ENCODE data around the gene TUBA4A.

DNA sequence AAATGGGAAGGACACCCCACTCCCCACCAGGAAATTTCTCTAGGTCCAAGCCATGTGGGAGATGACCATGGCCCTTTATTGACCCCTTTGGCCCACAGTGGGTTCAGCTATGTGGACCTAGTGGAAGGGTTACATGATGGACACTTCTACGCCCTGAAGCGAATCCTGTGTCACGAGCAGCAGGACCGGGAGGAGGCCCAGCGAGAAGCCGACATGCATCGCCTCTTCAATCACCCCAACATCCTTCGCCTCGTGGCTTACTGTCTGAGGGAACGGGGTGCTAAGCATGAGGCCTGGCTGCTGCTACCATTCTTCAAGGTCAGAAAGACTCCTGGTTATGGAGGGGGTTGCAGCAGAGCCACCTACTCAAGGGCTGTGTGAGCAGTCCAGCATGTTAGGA lies 7.2 kb downstream of the TUBA4A start:
- TF ChIP-seq, protein P1, sequence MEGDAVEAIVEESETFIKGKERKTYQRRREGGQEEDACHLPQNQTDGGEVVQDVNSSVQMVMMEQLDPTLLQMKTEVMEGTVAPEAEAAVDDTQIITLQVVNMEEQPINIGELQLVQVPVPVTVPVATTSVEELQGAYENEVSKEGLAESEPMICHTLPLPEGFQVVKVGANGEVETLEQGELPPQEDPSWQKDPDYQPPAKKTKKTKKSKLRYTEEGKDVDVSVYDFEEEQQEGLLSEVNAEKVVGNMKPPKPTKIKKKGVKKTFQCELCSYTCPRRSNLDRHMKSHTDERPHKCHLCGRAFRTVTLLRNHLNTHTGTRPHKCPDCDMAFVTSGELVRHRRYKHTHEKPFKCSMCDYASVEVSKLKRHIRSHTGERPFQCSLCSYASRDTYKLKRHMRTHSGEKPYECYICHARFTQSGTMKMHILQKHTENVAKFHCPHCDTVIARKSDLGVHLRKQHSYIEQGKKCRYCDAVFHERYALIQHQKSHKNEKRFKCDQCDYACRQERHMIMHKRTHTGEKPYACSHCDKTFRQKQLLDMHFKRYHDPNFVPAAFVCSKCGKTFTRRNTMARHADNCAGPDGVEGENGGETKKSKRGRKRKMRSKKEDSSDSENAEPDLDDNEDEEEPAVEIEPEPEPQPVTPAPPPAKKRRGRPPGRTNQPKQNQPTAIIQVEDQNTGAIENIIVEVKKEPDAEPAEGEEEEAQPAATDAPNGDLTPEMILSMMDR (IDR thresholded peaks at IDR 0.05), result no peak
- no peak for TF ChIP-seq POLR2A (IDR thresholded peaks at IDR 0.05)
